ENCODE results near the gene MED7. TPM values are rescaled to one million over a fixed set of nuclear protein-coding genes. Genes with fewer than 3 reads are reported as not detected.

The MED7 gene
- total and polyA plus RNA-seq, 4 experiments from 2014 or later: 13.6 to 20.3 (median 17.7) TPM

DNA sequence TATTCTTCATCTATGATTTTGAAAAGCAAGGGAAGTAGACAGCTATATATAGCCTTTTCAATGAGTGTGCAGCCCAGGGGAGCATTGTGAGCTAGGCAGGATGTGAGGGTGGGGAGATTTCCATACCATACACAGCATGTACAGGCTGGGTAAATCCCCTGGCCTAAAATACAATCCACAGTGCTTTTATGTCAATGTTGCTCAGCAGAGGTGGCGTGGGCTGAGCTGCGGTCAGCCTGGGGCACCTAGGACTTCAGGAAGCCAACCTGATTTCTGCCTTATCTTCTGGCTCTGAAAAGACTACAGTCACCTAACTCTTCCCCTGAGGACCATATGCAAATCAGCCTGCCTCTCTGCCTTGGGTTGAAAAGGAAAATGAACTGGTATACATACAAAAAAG is 29.7 kb upstream of the MED7 start:
- POLR2A ChIA-PET (ENCODE audit: partially characterized antibody): interaction anchor here (0.8 to 29.8 kb wide), 19 partner anchors 10 to 100 kb away, joined by 3 to 1020 read pairs (median 6); partner anchors contain the start of genes CYFIP2, ITK and MED7
- no peaks in the 10 kb centered on the region for H3K36me3 Mint-ChIP-seq
- H3K4me1 Mint-ChIP-seq: peaks cover 42 to 82% (median 66%) of the 10 kb centered on the region in 4 donors
- H3K27ac ChIP-seq (ENCODE audit: low read depth, low read length): peak overlapping the region; percentile 61
- H3K4me3 ChIP-seq (ENCODE audit: low read length in 2 of 2): peak overlapping the region in 1 of 2 donors; percentile 20
- no peaks in the 10 kb centered on the region for H3K9me3 ChIP-seq (ENCODE audit: control insufficient read depth in 1 of 2, low read length in 2 of 2)
- peaks cover 0 to 11% (median 4%) of the 10 kb centered on the region in 8 donors for H3K9me3 Mint-ChIP-seq
- CTCF ChIA-PET (ENCODE audit: partially characterized antibody): interaction anchor here (0.7 to 2.0 kb wide), 14 partner anchors 8 to 81 kb away, joined by 3 to 9 read pairs (median 3); partner anchors contain the start of genes ITK and MED7
- intact Hi-C loops (cut with micrococcal nuclease): loop anchor here (1.0 kb wide), 2 partner anchors 8 to 12 kb away; partner anchors contain the start of gene ITK
- DNase-seq: peak; percentile 71 to 93 (median 80)
- no peaks in the 10 kb centered on the region for H3K27me3 Mint-ChIP-seq
- H3K4me1 ChIP-seq (ENCODE audit: insufficient read depth, low read length): peaks cover 55% of the 10 kb centered on the region
- H3K27me3 ChIP-seq (ENCODE audit: insufficient read depth, low read length): no peaks in the 10 kb centered on the region
- peak overlapping the region; percentile 82 to 97 (median 94) for H3K27ac Mint-ChIP-seq
- H3K4me3 Mint-ChIP-seq: peak overlapping the region; percentile 55 to 79 (median 74)
- no peaks in the 10 kb centered on the region for H3K36me3 ChIP-seq (ENCODE audit: insufficient read depth, low read length)

DNA sequence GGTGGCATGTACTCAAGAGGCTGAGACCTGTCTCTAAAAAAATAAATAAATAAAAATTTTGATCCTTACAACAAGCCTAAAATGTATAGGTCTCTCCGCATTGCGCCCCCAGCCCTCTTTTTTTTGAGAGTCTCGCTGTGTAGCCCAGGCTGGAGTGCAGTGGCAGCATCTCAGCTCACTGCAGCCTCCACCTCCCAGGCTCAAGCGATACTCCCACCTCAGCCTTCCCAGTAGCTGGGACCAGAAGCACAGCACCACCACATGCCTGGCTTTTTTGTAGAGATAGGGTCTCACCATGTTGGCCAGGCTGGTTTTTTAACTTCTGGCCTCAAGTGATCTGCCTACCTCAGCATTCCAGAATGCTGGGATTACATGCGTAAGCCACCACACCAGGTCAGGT is 25.6 kb upstream of the MED7 start:
- Mint-ChIP-seq H3K9me3 (peaks cover 0 to 11% (median 4%) of the 10 kb centered on the region in 8 donors), H3K27me3 (no peaks in the 10 kb centered on the region), H3K4me3 (no peak overlapping the region), H3K36me3 (no peaks in the 10 kb centered on the region), H3K27ac (peak overlapping the region in 2 of 7 donors; percentile 17 to 51), H3K4me1 (peaks cover 46 to 85% (median 61%) of the 10 kb centered on the region in 4 donors)
- ChIA-PET POLR2A (ENCODE audit: partially characterized antibody) (interaction anchor here (1.3 to 11.1 kb wide), 9 partner anchors 8 to 373 kb away, joined by 3 to 171 read pairs (median 8); partner anchors contain the start of genes ITK and MED7), CTCF (ENCODE audit: partially characterized antibody) (interaction anchor here (0.8 to 2.5 kb wide), 8 partner anchors 9 to 160 kb away, joined by 3 to 15 read pairs (median 5); partner anchors contain the start of gene ITK)
- intact Hi-C loops (cut with micrococcal nuclease): no loop called here
- no peaks in the 10 kb centered on the region for H3K36me3 ChIP-seq (ENCODE audit: insufficient read depth, low read length)
- H3K4me3 ChIP-seq (ENCODE audit: low read length in 2 of 2): no peak overlapping the region
- no peaks in the 10 kb centered on the region for H3K27me3 ChIP-seq (ENCODE audit: insufficient read depth, low read length)
- H3K4me1 ChIP-seq (ENCODE audit: insufficient read depth, low read length): peaks cover 53% of the 10 kb centered on the region
- no peak overlapping the region for H3K27ac ChIP-seq (ENCODE audit: low read depth, low read length)
- H3K9me3 ChIP-seq (ENCODE audit: control insufficient read depth in 1 of 2, low read length in 2 of 2): no peaks in the 10 kb centered on the region
- no peak for DNase-seq

DNA sequence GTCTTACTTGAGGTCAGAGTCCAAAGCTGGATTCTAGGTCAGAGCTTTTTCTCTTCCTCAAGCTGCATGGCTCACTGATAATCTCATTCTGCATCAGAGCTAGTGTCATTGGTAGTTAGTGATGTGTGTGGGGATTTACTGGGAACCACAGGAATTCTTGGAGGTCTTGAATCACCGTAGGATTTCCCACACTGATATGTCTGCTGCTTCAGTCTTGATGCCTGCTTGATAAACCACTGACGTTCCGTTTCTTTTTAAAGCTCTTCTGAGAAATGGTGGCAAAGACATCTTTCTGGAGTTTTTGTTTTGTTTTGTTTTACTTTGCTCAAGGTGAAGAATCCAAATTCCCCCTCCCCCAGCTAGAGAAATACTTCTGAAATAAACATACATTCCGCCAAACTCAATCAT is 24.6 kb upstream of the MED7 start:
- Mint-ChIP-seq H3K4me1 (peaks cover 42 to 85% (median 58%) of the 10 kb centered on the region in 4 donors), H3K27ac (peak overlapping the region; percentile 71 to 95 (median 80)), H3K27me3 (no peaks in the 10 kb centered on the region), H3K36me3 (no peaks in the 10 kb centered on the region), H3K9me3 (peaks cover 0 to 11% (median 4%) of the 10 kb centered on the region in 8 donors), H3K4me3 (peak overlapping the region; percentile 4 to 85 (median 67))
- peaks cover 42% of the 10 kb centered on the region for H3K4me1 ChIP-seq (ENCODE audit: insufficient read depth, low read length)
- peak overlapping the region in 1 of 2 donors; percentile 12 for H3K4me3 ChIP-seq (ENCODE audit: low read length in 2 of 2)
- no peaks in the 10 kb centered on the region for H3K27me3 ChIP-seq (ENCODE audit: insufficient read depth, low read length)
- H3K27ac ChIP-seq (ENCODE audit: low read depth, low read length): peak overlapping the region; percentile 56
- ChIA-PET CTCF (ENCODE audit: partially characterized antibody) (interaction anchor here (0.9 to 2.5 kb wide), 11 partner anchors 10 to 162 kb away, joined by 3 to 15 read pairs (median 4); no protein-coding TSS in a partner anchor), POLR2A (ENCODE audit: partially characterized antibody) (interaction anchor here (0.7 to 11.1 kb wide), 20 partner anchors 9 to 374 kb away, joined by 3 to 171 read pairs (median 5); partner anchors contain the start of genes ITK and MED7)
- no peak for DNase-seq
- no peaks in the 10 kb centered on the region for H3K36me3 ChIP-seq (ENCODE audit: insufficient read depth, low read length)
- H3K9me3 ChIP-seq (ENCODE audit: control insufficient read depth in 1 of 2, low read length in 2 of 2): no peaks in the 10 kb centered on the region
- intact Hi-C loops (cut with micrococcal nuclease): no loop called here

DNA sequence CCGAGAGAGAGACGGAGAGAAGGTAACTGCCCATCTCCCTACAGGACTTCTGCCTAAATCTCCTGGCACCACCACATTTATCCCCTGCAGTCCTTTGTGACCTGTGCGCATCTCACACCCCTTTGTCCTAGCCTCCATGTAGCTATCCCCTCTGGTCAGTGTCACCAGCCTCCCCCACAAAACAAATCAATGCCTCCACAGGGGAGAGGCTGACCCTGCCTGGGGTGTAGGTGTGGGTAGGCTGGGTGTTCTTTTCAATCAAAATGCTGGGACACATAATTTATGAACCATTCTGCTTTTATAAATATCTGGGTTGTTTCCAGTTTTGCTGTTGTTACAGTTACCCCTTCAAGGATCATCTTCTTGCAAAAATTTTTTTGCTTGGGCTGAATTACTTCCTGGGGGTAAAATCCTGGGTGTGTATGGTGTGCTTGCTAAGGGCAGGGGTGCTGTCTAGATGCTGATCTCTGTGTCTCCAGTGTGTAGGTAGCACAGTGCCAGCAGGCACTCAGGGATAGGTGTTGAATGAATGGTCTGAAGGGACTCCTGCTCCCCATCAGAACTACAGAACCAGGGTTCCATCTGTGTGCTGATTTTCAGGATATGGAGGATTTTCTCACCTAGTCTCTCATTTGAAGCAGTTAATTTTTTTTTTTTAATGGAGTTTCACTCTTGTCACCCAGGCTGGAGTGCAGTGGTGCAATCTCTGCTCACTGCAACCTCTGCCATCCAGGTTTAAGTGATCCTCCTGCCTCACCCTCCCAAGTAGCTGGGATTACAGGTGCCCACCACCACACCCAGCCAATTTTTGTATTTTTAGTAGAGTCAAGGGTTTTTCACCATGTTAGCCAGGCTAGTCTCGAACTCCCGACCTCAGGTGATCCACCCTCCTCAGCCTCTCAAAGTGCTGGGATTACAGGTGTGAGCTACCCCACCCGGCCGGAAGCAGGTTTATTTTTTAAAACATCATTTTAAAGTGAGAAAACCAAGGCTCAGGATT is 23.8 kb upstream of the MED7 start, which contains the start of gene GARIN3:
Gene GARIN3 (minus strand): TSS at position 51 of the 1,000 bp plus-strand sequence. CDS start 96 bp downstream, outside the sequence.
- peak within 1 kb of the TSS in 1 of 2 donors; percentile 12 for H3K4me3 ChIP-seq (ENCODE audit: low read length in 2 of 2)
- no peaks in the 10 kb centered on the region for H3K27me3 Mint-ChIP-seq
- no peaks in the 10 kb centered on the region for H3K27me3 ChIP-seq (ENCODE audit: insufficient read depth, low read length)
- H3K36me3 Mint-ChIP-seq: no peaks in the 10 kb centered on the region
- ChIA-PET POLR2A (ENCODE audit: partially characterized antibody) (interaction anchor here (0.8 to 11.1 kb wide), 16 partner anchors 9 to 375 kb away, joined by 3 to 171 read pairs (median 6); partner anchors contain the start of genes ITK and MED7), CTCF (ENCODE audit: partially characterized antibody) (interaction anchor here (0.7 to 2.5 kb wide), 12 partner anchors 9 to 162 kb away, joined by 3 to 15 read pairs (median 4); no protein-coding TSS in a partner anchor)
- H3K4me1 Mint-ChIP-seq: peaks cover 38 to 85% (median 56%) of the 10 kb centered on the region in 4 donors
- peak within 1 kb of the TSS; percentile 71 to 95 (median 84) for H3K27ac Mint-ChIP-seq
- H3K27ac ChIP-seq (ENCODE audit: low read depth, low read length): peak within 1 kb of the TSS; percentile 56
- H3K9me3 Mint-ChIP-seq: peaks cover 0 to 11% (median 4%) of the 10 kb centered on the region in 8 donors
- H3K4me1 ChIP-seq (ENCODE audit: insufficient read depth, low read length): peaks cover 40% of the 10 kb centered on the region
- no peaks in the 10 kb centered on the region for H3K36me3 ChIP-seq (ENCODE audit: insufficient read depth, low read length)
- H3K9me3 ChIP-seq (ENCODE audit: control insufficient read depth in 1 of 2, low read length in 2 of 2): no peaks in the 10 kb centered on the region
- intact Hi-C loops (cut with micrococcal nuclease): no loop called here
- no peak for DNase-seq
- H3K4me3 Mint-ChIP-seq: peak within 1 kb of the TSS; percentile 4 to 85 (median 64)

DNA sequence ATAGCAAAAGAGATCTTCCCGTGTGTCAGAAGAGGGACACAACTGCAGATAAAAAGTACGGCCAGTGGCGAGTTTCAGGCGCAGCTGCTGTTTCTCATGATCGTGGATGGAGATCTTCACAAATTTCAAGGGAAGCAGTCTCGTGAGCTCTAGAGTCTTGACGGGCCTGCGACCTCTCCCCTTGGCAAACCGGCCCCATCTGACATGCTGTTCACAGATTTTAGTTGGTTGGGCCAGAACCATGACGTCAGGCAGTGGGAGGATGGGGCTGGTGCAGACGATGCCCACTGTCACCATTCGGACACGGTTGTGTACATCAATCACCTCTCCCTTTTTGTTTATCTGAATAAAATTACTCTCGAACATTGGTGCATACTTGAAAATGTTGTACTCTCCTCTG is 23.0 kb upstream of the MED7 start:
- Mint-ChIP-seq H3K4me1 (peaks cover 36 to 85% (median 56%) of the 10 kb centered on the region in 4 donors), H3K27ac (peak overlapping the region in 3 of 7 donors; percentile 37 to 95 (median 80)), H3K9me3 (peaks cover 0 to 10% (median 3%) of the 10 kb centered on the region in 8 donors), H3K4me3 (peak overlapping the region in 1 of 8 donors; percentile 21), H3K36me3 (no peaks in the 10 kb centered on the region), H3K27me3 (no peaks in the 10 kb centered on the region)
- H3K9me3 ChIP-seq (ENCODE audit: control insufficient read depth in 1 of 2, low read length in 2 of 2): no peaks in the 10 kb centered on the region
- no peak overlapping the region for H3K27ac ChIP-seq (ENCODE audit: low read depth, low read length)
- no peak overlapping the region for H3K4me3 ChIP-seq (ENCODE audit: low read length in 2 of 2)
- no peaks in the 10 kb centered on the region for H3K27me3 ChIP-seq (ENCODE audit: insufficient read depth, low read length)
- H3K36me3 ChIP-seq (ENCODE audit: insufficient read depth, low read length): no peaks in the 10 kb centered on the region
- ChIA-PET POLR2A (ENCODE audit: partially characterized antibody) (interaction anchor here (2.6 to 11.1 kb wide), 3 partner anchors 8 to 51 kb away, joined by 9 to 171 read pairs (median 12); partner anchors contain the start of gene ITK), CTCF (ENCODE audit: partially characterized antibody) (interaction anchor here (0.7 to 1.0 kb wide), 2 partner anchors 10 to 16 kb away, joined by 3 to 4 read pairs; no protein-coding TSS in a partner anchor)
- intact Hi-C loops (cut with micrococcal nuclease): no loop called here
- no peak for DNase-seq
- peaks cover 40% of the 10 kb centered on the region for H3K4me1 ChIP-seq (ENCODE audit: insufficient read depth, low read length)

DNA sequence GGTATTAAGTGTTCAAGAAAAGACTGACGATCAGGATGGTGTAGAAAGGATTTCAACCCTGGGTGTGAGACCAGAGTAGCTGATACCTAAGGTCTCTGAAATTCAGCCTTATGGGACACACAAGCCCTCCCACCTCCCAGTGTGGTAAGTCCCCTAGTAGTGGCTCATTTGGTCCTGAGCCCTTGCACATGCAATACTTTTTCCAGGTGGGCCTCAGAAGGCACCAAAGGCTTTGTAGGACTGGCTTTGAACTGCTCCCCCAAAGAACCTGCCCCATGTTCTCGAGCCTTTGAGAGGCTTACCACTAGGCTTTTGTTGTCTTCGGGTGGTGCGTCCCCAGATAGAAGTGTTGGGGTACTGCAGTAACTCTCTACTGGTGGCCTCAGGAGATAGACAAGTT is 22.6 kb upstream of the MED7 start:
- Histone ChIP-seq H3K4me3 (ENCODE audit: low read length in 2 of 2) (no peak overlapping the region), H3K9me3 (ENCODE audit: control insufficient read depth in 1 of 2, low read length in 2 of 2) (no peaks in the 10 kb centered on the region), H3K36me3 (ENCODE audit: insufficient read depth, low read length) (no peaks in the 10 kb centered on the region), H3K27ac (ENCODE audit: low read depth, low read length) (no peak overlapping the region), H3K27me3 (ENCODE audit: insufficient read depth, low read length) (no peaks in the 10 kb centered on the region), H3K4me1 (ENCODE audit: insufficient read depth, low read length) (peaks cover 43% of the 10 kb centered on the region)
- CTCF ChIA-PET (ENCODE audit: partially characterized antibody): interaction anchor here (0.7 to 1.0 kb wide), 2 partner anchors 10 to 16 kb away, joined by 3 to 4 read pairs; no protein-coding TSS in a partner anchor
- peak overlapping the region in 1 of 8 donors; percentile 21 for H3K4me3 Mint-ChIP-seq
- POLR2A ChIA-PET (ENCODE audit: partially characterized antibody): interaction anchor here (0.6 to 11.1 kb wide), 2 partner anchors 8 to 20 kb away, joined by 3 to 171 read pairs; partner anchors contain the start of gene ITK
- no peaks in the 10 kb centered on the region for H3K27me3 Mint-ChIP-seq
- H3K36me3 Mint-ChIP-seq: no peaks in the 10 kb centered on the region
- peaks cover 38 to 83% (median 56%) of the 10 kb centered on the region in 4 donors for H3K4me1 Mint-ChIP-seq
- no peak for DNase-seq
- H3K27ac Mint-ChIP-seq: no peak overlapping the region
- H3K9me3 Mint-ChIP-seq: peaks cover 0 to 6% (median 2%) of the 10 kb centered on the region in 8 donors
- intact Hi-C loops (cut with micrococcal nuclease): no loop called here
